Upper lobe of right lung (tissue), 1 donor: Measurements from ENCODE around the gene NACC2. TPM values are rescaled to one million over a fixed set of nuclear protein-coding genes. Genes with fewer than 3 reads are reported as not detected.

Experiments used
- ATAC-seq: fragments of 200-7000 bp; cut with Tn5 transposase; one replicate; pipeline ENCODE4 v1.9.1; 2020; ENCODE audit warnings: mild to moderate bottlenecking, moderate library complexity
- DNase-seq: peaks from one replicate; pipeline ENCODE4 v3.0.0-alpha.2; 2020
- H3K27ac ChIP-seq: fragments of 200-600 bp; one replicate; pipeline ENCODE4 v1.8.0; 2022
- H3K27me3 ChIP-seq: fragments of 200-600 bp; one replicate; pipeline ENCODE4 v1.8.0; 2022; ENCODE audit warnings: mild to moderate bottlenecking
- H3K36me3 ChIP-seq: fragments of 200-600 bp; one replicate; pipeline ENCODE4 v1.8.0; 2022
- H3K4me1 ChIP-seq: fragments of 200-600 bp; one replicate; pipeline ENCODE4 v1.8.0; 2022
- H3K4me3 ChIP-seq: fragments of 200-600 bp; one replicate; pipeline ENCODE4 v1.8.0; 2022; ENCODE audit warnings: mild to moderate bottlenecking
- H3K9me3 ChIP-seq: fragments of 200-600 bp; one replicate; pipeline ENCODE4 v1.8.0; 2022
- CTCF ChIP-seq: fragments of 200-600 bp; IDR thresholded peaks from one replicate; pipeline ENCODE4 v1.8.0; 2022; ENCODE audit warnings: antibody characterized with exemption
- intact Hi-C: fragments of 100-400 bp; cut with DNase I; formaldehyde crosslinking; loops from one replicate; pipeline ENCODE4 v1.11.0; 2022
- total RNA-seq: library from RNA; stranded (reverse); fragmentation: NEBNext Ultra II Directional; extraction: Animal tissue kit (Norgen Biotek cat#: 25700); gene quantifications from one replicate; pipeline ENCODE4 v1.2.1, GENCODE V29; 2021
- donor health status: DM: no; HTN: yes; CAD: no; lungs with severe emphysema.

The NACC2 gene
- total RNA-seq, 1 donor from 2014 or later, result 33.5 TPM

- Histone ChIP-seq H3K4me1 (peaks cover 48% of the 10 kb centered on the region), H3K4me3 (peak overlapping the region; percentile 52), H3K27ac (peak overlapping the region; percentile 92), H3K9me3 (no peaks in the 10 kb centered on the region), H3K36me3 (peaks cover 10% of the 10 kb centered on the region), H3K27me3 (no peaks in the 10 kb centered on the region)
- intact Hi-C loops, result no loop called here
- no peak for ATAC-seq
- TF ChIP-seq CTCF, result peak; percentile 14
- no peak for DNase-seq
Measured at GRCh38 chr9:136110082-136111061, 15.3 kb upstream of the NACC2 start.

GRCh38 chr9:136109351-136110081 lies 14.4 kb upstream of the NACC2 start:
- H3K4me3 ChIP-seq, result peak overlapping the region; percentile 52
- H3K27me3 ChIP-seq, result no peaks in the 10 kb centered on the region
- H3K4me1 ChIP-seq, result peaks cover 52% of the 10 kb centered on the region
- H3K27ac ChIP-seq, result peak overlapping the region; percentile 92
- ATAC-seq (peak; percentile 91), DNase-seq (peak; percentile 96)
- H3K9me3 ChIP-seq, result no peaks in the 10 kb centered on the region
- intact Hi-C loops, result no loop called here
- TF ChIP-seq CTCF, result peak; percentile 20
- peaks cover 1% of the 10 kb centered on the region for H3K36me3 ChIP-seq

- Histone ChIP-seq H3K4me3 (peak overlapping the region; percentile 52), H3K4me1 (peaks cover 52% of the 10 kb centered on the region), H3K27me3 (no peaks in the 10 kb centered on the region), H3K9me3 (no peaks in the 10 kb centered on the region), H3K27ac (peak overlapping the region; percentile 92), H3K36me3 (no peaks in the 10 kb centered on the region)
- ATAC-seq (no peak), DNase-seq (no peak)
- TF ChIP-seq CTCF, result no peak
- intact Hi-C loops, result no loop called here
Measured at GRCh38 chr9:136108648-136109266, 13.7 kb upstream of the NACC2 start.

- peaks cover 52% of the 10 kb centered on the region for H3K4me1 ChIP-seq
- H3K36me3 ChIP-seq, result no peaks in the 10 kb centered on the region
- no peak for DNase-seq
- H3K9me3 ChIP-seq, result no peaks in the 10 kb centered on the region
- no peaks in the 10 kb centered on the region for H3K27me3 ChIP-seq
- no peak overlapping the region for H3K4me3 ChIP-seq
- no peak for TF ChIP-seq CTCF
- intact Hi-C loops, result no loop called here
- no peak for ATAC-seq
- H3K27ac ChIP-seq, result peak overlapping the region; percentile 92
Measured at GRCh38 chr9:136107953-136108647, 13.0 kb upstream of the NACC2 start.
